Stimulated activated naive B cell treated with anti-CD40 and anti-IgM and Interleukin-4, amounts not matched to agents 10 μg/mL and 1 μg/mL and 100 μg/mL, for 72 hours (primary cell): ENCODE results near the gene NUTM2E.
"Not testable (repeated sequence)": the region's sequence is repeated elsewhere in the genome, so short reads cannot be mapped to it uniquely, and the experiment has no call there.

Experiments used
- ATAC-seq, 2 donors: fragments of 150-1000 bp; cut with Tn5 transposase; replicated peaks; 2 replicates each; pipeline ENCODE4 v1.10.0; 2021; ENCODE audit warnings: moderate library complexity in 1 of 2
- DNase-seq: peaks from one replicate; pipeline ENCODE4 v3.0.0; 2021
- H3K27ac Mint-ChIP-seq: one replicate; pipeline ENCODE4 v1.8.0; 2022; ENCODE audit warnings: mild to moderate bottlenecking, mixed read lengths
- H3K27me3 Mint-ChIP-seq, 2 donors: one replicate each; pipeline ENCODE4 v1.8.0; 2022; ENCODE audit warnings: mixed read lengths in 2 of 2
- H3K36me3 Mint-ChIP-seq, 2 donors: one replicate each; pipeline ENCODE4 v1.8.0; 2022; ENCODE audit warnings: mixed read lengths in 2 of 2, mild to moderate bottlenecking in 1 of 2
- H3K4me1 Mint-ChIP-seq, 2 donors: one replicate each; pipeline ENCODE4 v1.8.0; 2022; ENCODE audit warnings: mixed read lengths in 2 of 2, mild to moderate bottlenecking in 1 of 2
- H3K4me3 Mint-ChIP-seq, 2 donors: one replicate each; pipeline ENCODE4 v1.8.0; 2022; ENCODE audit warnings: mild to moderate bottlenecking in 2 of 2, mixed read lengths in 2 of 2, moderate library complexity in 1 of 2
- H3K9me3 Mint-ChIP-seq, 2 donors: one replicate each; pipeline ENCODE4 v1.8.0; 2022; ENCODE audit warnings: mixed read lengths in 2 of 2, mild to moderate bottlenecking in 1 of 2

Gene NUTM2E, protein sequence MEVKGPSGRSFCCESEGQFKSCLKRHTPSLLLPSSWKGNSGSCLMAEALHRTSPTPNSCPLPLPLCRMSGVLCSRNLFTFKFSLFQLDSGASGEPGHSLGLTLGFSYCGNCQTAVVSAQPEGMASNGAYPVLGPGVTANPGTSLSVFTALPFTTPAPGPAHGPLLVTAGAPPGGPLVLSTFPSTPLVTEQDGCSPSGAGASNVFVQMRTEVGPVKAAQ (N-terminal part only)

DNA sequence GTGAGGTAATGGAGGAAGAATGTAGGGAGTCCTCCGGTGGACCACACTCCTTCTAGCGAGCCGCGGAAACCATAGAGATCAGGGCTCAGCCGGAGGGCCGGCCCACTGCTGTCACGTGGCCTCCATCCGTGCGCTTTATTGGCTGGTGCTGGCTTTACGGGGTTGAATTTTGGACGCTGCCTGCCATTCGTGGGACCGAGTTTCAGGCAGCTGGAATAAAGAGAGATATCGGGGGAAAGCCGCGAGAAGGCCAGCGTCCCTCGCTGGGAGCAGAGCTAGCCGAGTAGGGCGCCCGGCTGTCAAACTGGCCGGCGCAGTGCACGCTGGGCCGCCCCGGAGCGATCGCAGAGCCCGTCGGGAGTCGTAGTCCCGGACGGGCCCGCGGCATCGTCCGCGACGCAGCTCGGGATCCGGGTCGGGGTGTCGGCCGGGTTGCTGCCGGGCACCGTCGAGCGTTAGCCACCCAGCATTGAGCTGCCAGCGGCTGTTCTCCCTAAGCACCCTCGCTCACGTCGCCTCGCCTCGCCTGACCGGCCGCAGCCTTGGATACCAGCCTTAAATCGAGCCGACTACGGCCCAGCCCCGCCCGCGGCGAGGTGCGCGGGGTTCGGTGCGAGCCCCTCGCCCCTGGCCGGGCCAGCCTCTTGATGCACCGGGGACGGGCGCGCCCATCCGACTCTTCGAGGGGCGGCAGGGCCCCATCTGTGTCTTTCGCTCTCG lies at the start of gene NUTM2E:
Gene NUTM2E (plus strand): TSS at position 244 of the 720 bp plus-strand sequence. CDS start 15,002 bp downstream, outside the sequence.
- not testable (repeated sequence) for H3K9me3 Mint-ChIP-seq, H3K4me1 Mint-ChIP-seq, H3K27me3 Mint-ChIP-seq
- peak; percentile 85 for DNase-seq
- Mint-ChIP-seq H3K27ac (peak within 1 kb of the TSS; percentile 98), H3K36me3 (peaks cover 2 to 13% of the 10 kb centered on the region in 2 donors), H3K4me3 (peak within 1 kb of the TSS; percentile 92 to 95)
- ATAC-seq = peak; percentile 95

DNA sequence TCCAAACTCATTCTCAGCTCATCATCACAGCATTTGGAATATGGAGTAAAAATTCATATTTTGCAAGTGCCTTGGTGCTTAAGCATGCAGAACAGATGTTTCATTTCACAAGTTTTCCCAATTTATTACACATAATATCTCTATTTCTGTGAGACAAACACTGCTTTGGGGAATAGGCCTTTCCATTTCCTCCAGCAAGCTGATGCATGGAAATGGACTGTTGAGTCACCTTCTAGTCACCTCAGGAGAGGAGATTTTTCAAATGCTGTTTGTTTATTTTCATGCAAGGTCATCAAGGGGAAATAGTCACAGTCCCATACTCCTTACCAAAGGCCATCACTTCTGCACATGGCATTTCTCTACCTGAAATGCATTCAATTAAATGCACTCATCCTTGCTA lies 48.5 kb upstream of the NUTM2E start:
- H3K4me1 Mint-ChIP-seq, H3K27ac Mint-ChIP-seq, H3K9me3 Mint-ChIP-seq, ATAC-seq, DNase-seq, H3K36me3 Mint-ChIP-seq, H3K4me3 Mint-ChIP-seq, H3K27me3 Mint-ChIP-seq: not testable (repeated sequence)

DNA sequence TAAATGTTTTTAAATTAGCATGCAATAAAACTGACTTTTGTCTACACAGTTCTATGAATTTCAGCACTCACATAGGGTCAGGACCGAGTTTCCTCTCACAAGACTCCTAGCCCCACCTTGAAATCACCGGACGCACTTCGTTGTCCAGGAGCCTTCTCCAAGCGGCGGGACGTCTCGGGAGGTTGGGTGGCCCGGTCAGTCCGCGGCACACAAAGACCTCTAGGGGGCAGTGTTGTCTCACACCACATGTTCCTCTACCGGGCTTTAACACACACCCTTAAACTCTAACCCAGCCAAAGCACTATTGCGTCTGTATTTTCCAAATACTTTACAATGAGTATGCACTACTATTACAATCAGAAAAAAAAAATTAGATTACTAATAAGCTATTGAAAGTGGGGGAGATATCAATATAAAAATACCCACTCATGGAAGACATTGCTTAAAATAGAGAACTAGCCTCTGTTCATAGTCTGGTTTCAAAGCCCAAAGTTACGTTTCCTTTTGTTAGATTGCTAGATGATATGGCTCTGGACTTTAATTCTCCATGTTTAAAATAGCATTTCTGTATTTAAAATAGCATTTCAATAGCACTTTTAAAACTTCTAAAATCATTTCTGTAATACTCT lies 47.1 kb upstream of the NUTM2E start:
- H3K27me3 Mint-ChIP-seq, H3K4me1 Mint-ChIP-seq, H3K9me3 Mint-ChIP-seq, H3K27ac Mint-ChIP-seq, H3K36me3 Mint-ChIP-seq: not testable (repeated sequence)
- DNase-seq = peak; percentile 46
- ATAC-seq = peak; percentile 94 to 98
- peak overlapping the region in 1 of 2 donors; percentile 20 for H3K4me3 Mint-ChIP-seq

DNA sequence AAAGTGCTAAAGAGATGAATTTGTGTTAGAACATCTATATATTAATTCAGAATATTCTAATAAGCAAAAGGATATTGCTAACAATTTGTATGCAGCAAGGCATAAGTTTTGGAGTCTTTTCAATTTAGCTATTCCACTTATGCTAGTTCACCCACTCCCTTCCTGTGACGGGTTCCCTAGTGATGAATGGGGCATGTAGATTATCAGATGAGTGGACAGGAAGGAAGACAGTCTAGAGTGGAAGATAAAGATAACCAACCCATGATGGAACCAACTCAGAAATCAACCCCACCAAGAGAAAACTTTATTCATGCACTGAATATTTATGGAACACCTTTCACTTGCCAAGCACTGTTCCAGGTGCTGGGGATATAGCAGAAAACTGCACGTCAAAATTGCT lies 46.5 kb upstream of the NUTM2E start:
- H3K36me3 Mint-ChIP-seq, ATAC-seq, H3K9me3 Mint-ChIP-seq, H3K4me1 Mint-ChIP-seq, H3K27ac Mint-ChIP-seq, H3K4me3 Mint-ChIP-seq, DNase-seq, H3K27me3 Mint-ChIP-seq: not testable (repeated sequence)

DNA sequence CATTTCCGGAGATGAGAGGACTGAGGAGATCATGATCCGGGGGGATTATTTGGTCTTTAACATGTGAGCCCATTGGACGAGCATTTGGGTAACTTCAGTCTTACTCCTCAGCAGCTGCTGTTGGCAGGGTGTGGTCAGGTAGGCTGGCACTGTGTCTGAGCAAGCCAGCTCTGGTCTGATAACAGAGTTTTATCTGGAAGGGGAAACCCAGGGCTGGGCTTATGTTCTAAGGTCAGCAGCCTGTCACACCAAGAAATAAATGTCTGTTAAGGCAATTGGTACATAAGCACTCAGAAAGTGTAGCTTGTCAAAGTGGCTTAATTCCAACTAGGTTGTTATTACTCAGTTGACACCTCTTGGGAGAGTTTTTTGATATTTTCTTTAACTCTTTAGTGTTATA lies 45.0 kb upstream of the NUTM2E start:
- not testable (repeated sequence) for H3K36me3 Mint-ChIP-seq, H3K27ac Mint-ChIP-seq, H3K9me3 Mint-ChIP-seq, H3K4me1 Mint-ChIP-seq, DNase-seq, ATAC-seq, H3K4me3 Mint-ChIP-seq, H3K27me3 Mint-ChIP-seq

DNA sequence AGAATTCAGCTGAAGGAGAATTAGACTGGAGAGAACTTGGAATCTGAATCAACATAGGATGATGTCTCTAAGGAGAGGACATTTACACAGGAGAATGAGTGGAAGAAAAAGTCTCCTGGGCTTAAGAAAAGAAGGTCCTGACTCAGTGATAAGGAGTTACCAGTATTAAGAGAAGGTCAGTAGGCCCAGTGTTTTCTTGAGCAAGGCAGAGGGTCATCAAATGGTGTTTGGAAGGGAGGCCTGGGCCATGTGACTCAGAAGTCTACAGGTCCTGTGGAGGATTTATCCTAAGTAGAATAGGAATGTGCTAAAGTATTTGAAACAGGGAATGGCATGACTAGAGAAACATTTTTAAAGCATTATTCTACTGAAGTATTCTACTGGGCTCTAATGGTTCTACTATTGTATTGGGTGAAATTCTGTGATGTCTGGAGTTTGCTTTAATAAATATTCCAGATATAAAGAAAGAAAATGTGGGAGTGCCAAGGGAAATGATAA lies 39.0 kb upstream of the NUTM2E start:
- not testable (repeated sequence) for H3K9me3 Mint-ChIP-seq, H3K4me3 Mint-ChIP-seq, ATAC-seq, H3K27ac Mint-ChIP-seq, H3K4me1 Mint-ChIP-seq, H3K27me3 Mint-ChIP-seq, H3K36me3 Mint-ChIP-seq, DNase-seq

DNA sequence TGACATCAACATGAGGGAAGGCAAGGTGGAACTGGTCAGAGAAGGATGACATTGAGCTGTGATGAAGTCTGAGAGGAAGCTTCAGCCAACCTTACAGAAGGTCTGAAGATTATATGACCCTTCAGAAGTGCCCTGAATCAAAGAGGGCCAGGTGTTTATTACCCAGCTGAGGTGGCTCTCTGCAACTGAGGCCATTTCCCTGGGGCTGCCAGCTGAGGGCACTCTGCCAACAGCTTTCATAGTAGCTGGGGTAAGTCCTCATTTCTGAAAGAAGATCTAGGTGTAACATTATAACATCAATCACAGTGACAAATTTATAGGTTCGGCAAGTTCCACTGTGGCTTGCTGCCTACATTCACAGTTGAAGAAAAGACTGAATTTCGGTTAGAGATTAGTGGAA lies 37.2 kb upstream of the NUTM2E start:
- not testable (repeated sequence) for H3K4me1 Mint-ChIP-seq, H3K27me3 Mint-ChIP-seq, ATAC-seq, DNase-seq, H3K9me3 Mint-ChIP-seq, H3K4me3 Mint-ChIP-seq, H3K27ac Mint-ChIP-seq
- peaks cover 11 to 12% of the 10 kb centered on the region in 2 donors for H3K36me3 Mint-ChIP-seq

DNA sequence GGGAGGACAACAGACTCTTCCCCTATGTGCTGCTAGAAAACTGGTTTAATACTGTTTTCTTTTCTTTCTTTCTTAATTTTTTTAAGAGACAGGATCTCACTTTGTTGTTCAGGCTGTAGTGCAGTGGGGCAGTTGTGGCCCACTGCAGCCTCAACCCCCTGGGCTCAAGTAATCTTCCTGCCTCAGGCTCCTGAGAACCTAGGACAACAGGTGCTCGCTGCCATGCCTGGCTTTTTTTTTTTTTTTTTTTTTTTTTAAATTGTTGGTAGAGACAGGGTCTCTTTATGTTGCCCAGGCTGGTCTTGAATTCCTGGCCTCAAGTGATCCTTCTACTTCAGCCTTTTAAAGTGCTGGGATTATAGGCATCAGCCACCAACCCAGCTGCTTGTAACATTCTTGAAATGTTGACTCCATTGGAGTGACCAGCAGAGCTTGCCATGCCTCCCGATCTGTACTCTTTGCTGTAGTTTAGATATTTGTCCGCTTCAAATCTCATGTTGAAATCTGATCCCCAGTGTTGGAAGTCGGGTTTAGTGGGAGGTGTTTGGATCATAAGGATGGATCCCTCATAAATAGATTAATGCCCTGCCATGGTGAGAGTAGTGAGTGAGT lies 34.5 kb upstream of the NUTM2E start:
- ATAC-seq, H3K27me3 Mint-ChIP-seq, H3K4me1 Mint-ChIP-seq, H3K9me3 Mint-ChIP-seq, H3K4me3 Mint-ChIP-seq, DNase-seq, H3K27ac Mint-ChIP-seq: not testable (repeated sequence)
- peaks cover 9 to 10% of the 10 kb centered on the region in 2 donors for H3K36me3 Mint-ChIP-seq

DNA sequence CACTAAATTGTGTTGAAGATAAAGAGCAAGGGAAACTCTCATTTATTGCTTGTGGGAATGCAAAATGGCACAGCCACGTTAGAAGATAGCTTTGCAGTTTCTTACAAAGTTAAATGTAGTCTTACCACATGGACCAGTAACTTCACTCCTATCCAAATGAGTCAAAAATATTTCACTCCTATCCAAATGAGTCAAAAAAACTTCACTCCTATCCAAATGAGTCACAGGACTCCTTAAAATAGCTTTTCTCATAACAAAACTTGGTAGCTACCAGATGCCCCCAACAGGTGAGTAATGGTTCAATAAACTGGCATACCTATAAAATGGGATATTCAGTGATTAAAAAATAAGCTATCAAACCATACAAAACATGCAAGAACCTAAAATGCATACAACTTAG lies 27.2 kb upstream of the NUTM2E start:
- not testable (repeated sequence) for H3K4me3 Mint-ChIP-seq, H3K36me3 Mint-ChIP-seq, H3K27me3 Mint-ChIP-seq, DNase-seq, H3K4me1 Mint-ChIP-seq, H3K9me3 Mint-ChIP-seq
- peak overlapping the region; percentile 80 for H3K27ac Mint-ChIP-seq
- ATAC-seq = peak; percentile 70 to 95

DNA sequence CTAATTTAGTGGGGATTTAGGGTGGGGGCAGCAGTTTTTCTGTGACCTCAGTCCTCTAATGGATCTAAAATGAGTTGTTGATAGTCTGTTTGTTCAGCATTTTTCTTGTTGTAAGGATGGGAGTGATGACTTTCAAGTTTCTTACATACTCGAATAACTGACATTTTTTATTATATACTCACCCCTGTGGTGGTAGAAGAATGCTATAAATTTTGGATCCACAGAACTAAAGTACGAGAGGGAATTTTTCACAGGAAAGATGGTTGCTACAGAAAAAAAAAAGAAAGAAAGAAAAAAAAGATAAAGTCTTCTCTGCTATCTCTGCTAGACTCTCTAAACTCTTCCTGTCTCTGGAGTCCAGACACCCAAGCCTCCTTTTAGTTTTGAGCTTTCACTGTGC lies 20.7 kb upstream of the NUTM2E start:
- not testable (repeated sequence) for ATAC-seq, DNase-seq, H3K9me3 Mint-ChIP-seq, H3K27ac Mint-ChIP-seq, H3K27me3 Mint-ChIP-seq, H3K36me3 Mint-ChIP-seq, H3K4me1 Mint-ChIP-seq, H3K4me3 Mint-ChIP-seq

DNA sequence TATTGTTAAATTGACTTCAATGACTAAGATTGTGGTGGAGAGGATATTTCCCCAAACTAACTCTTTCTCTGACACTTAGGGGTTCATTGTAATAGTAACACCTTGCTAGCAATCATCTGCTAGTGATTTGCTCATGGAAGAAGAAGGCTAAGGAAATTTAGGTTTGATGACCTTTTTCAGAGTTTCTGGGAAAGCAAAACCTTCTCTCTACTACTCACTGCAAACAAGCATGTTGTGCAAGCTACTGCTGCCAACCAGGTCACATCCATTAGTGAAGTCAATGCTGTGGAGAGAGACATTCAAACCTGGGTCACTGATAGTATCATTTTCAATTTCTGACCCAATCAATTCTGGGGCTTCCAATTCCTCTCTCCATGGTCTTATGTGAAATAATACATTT lies 14.6 kb upstream of the NUTM2E start:
- not testable (repeated sequence) for H3K27me3 Mint-ChIP-seq, H3K27ac Mint-ChIP-seq, ATAC-seq, H3K4me3 Mint-ChIP-seq, H3K36me3 Mint-ChIP-seq, DNase-seq, H3K4me1 Mint-ChIP-seq, H3K9me3 Mint-ChIP-seq

DNA sequence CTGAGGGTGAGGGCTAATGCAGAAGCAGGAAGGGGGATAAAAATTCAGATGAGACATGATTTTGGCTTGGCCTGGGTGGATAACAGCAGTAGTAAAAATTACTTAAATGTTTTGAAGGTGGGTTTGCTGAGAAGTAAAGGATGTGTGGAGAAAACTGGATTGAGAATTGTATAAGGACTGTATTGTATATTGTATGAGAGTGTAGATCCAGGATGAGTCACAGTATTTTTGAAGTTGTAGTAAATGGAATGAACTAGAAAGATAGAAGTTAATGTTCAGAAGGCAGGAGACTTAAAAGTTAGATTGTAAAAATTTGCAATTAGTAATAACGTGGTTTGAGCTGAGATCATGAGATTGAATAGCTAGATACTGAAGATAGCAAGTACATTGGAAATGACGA lies 10.2 kb upstream of the NUTM2E start:
- H3K4me1 Mint-ChIP-seq, ATAC-seq: not testable (repeated sequence)

DNA sequence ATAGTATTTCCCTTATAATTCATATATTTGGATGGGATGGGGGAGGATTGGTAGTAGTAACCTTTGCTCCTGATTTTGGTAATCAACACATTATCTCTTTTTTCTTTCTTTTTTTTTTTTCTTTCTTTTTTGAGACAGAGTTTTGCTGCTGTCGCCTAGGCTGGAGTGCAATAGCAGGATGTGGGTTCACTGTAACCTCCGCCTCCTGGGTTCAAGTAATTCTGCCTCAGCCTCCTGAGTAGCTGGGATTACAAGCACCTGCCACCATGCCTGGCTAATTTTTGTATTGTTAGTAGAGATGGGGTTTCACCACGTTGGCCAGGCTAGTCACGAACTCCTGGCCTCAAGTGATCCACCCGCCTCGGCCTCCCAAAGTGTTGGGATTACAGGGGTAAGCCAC lies 3.2 kb upstream of the NUTM2E start:
- not testable (repeated sequence) for H3K9me3 Mint-ChIP-seq, H3K27me3 Mint-ChIP-seq, H3K4me3 Mint-ChIP-seq, H3K27ac Mint-ChIP-seq, DNase-seq, H3K4me1 Mint-ChIP-seq, ATAC-seq
- H3K36me3 Mint-ChIP-seq = peaks cover 2 to 13% of the 10 kb centered on the region in 2 donors

More for the DNA sequence above, 10.2 kb upstream of the NUTM2E start:
- DNase-seq, H3K9me3 Mint-ChIP-seq, H3K4me3 Mint-ChIP-seq, H3K27ac Mint-ChIP-seq, H3K27me3 Mint-ChIP-seq: not testable (repeated sequence)
- peaks cover 6 to 11% of the 10 kb centered on the region in 2 donors for H3K36me3 Mint-ChIP-seq

DNA sequence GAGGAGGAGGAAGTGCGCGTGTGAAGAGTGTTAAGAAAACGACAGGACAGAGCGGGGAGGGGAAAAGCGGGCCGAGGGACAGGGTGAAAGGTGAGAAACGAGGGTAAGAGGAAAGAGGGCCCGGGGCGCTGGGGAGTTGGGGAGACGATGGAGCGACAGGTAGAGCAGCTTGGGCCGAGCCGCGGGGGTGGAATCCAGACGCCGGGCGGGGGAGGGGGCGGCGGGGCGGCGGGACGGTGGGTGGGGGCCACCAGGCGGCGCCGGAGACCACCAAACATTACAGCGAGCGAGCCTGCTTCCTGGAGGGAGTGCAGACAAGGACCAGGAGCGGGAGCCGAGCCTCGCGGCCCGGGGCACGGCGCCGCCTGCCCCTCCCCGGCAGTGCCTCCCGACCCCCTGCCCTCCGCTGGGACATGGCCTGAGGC lies 940 bp upstream of the NUTM2E start:
- not testable (repeated sequence) for H3K36me3 Mint-ChIP-seq, H3K4me1 Mint-ChIP-seq, H3K27me3 Mint-ChIP-seq, H3K9me3 Mint-ChIP-seq, DNase-seq
- peak; percentile 12 for ATAC-seq
- H3K4me3 Mint-ChIP-seq = peak overlapping the region; percentile 92 to 95
- peak overlapping the region; percentile 98 for H3K27ac Mint-ChIP-seq
